A673 (cell line): ENCODE data around the gene ITGB2. TPM values are rescaled to one million over a fixed set of nuclear protein-coding genes. Genes with fewer than 3 reads are reported as not detected.

ENCODE experiments used
- BruUV-seq: library from RNA; stranded (reverse); fragments of 400-500 nt; replicated peaks from 2 replicates; lab custom pipeline; 2021; lab: Mats Ljungman, UMichigan
- CTCF ChIA-PET: fragments of 300-600 bp; sonication (Branson Sonifier 250); formaldehyde crosslinking; loops from one replicate; lab custom pipeline; 2022; ENCODE audit warnings: antibody characterized with exemption; lab: Charles Lee
- POLR2A ChIA-PET: fragments of 300-600 bp; sonication (Branson Sonifier 250); formaldehyde crosslinking; loops from one replicate; lab custom pipeline; 2022; ENCODE audit warnings: antibody characterized with exemption; ENCODE audit not compliant: low non-redundant PET; lab: Charles Lee
- DNase-seq: peaks from one replicate; pipeline ENCODE4 v3.0.0-alpha.2; 2015; ENCODE audit warnings: low spot score
- H3K27ac ChIP-seq: fragments of 200-600 bp; sonication (generic); 2 replicates; pipeline ENCODE4 v1.5.1; 2016; ENCODE audit warnings: mixed run types, low read depth, mild to moderate bottlenecking, mixed read lengths, antibody characterized with exemption, low read length; ENCODE audit not compliant: poor library complexity, severe bottlenecking
- H3K27me3 ChIP-seq: fragments of 200-600 bp; sonication (generic); replicated peaks from 2 replicates; pipeline ENCODE4 v1.6.1; 2017; ENCODE audit warnings: mixed run types, low read depth, mild to moderate bottlenecking, mixed read lengths, antibody characterized with exemption, low read length; ENCODE audit not compliant: insufficient read depth, poor library complexity
- H3K36me3 ChIP-seq: fragments of 200-600 bp; sonication (generic); 2 replicates; pipeline ENCODE4 v1.6.1; 2016; ENCODE audit warnings: mixed run types, mild to moderate bottlenecking, mixed read lengths, antibody characterized with exemption, low read length; ENCODE audit not compliant: insufficient read depth, poor library complexity, severe bottlenecking
- H3K4me1 ChIP-seq: fragments of 200-600 bp; sonication (generic); 2 replicates; pipeline ENCODE4 v1.6.1; 2017; ENCODE audit warnings: mixed run types, mild to moderate bottlenecking, mixed read lengths, antibody characterized with exemption, low read length; ENCODE audit not compliant: insufficient read depth, poor library complexity, severe bottlenecking
- H3K4me3 ChIP-seq: fragments of 200-600 bp; sonication (generic); 2 replicates; pipeline ENCODE4 v1.5.1; 2016; ENCODE audit warnings: low read depth, mixed run types, mild to moderate bottlenecking, mixed read lengths, low read length; ENCODE audit not compliant: poor library complexity, severe bottlenecking
- H3K9me3 ChIP-seq: fragments of 200-600 bp; sonication (generic); 2 replicates; pipeline ENCODE4 v1.6.1; 2016; ENCODE audit warnings: mixed run types, low read depth, mild to moderate bottlenecking, mixed read lengths, antibody characterized with exemption, low read length; ENCODE audit not compliant: poor library complexity, severe bottlenecking
- EZH2 ChIP-seq: fragments of 200-600 bp; sonication (generic); IDR thresholded peaks from 2 replicates; pipeline ENCODE4 v1.6.1; 2017; ENCODE audit warnings: borderline replicate concordance, low read depth, mild to moderate bottlenecking, mixed read lengths, antibody characterized with exemption, low read length; ENCODE audit not compliant: poor library complexity, severe bottlenecking
- intact Hi-C: fragments of 100-400 bp; cut with micrococcal nuclease; formaldehyde crosslinking; loops from one replicate; pipeline ENCODE4 v1.10.0; 2022; ENCODE audit not compliant: unreplicated experiment
- total RNA-seq: library from RNA; stranded (reverse); gene quantifications from 2 replicates; pipeline ENCODE4 v1.2.3, GENCODE V29; 2021
- TF ChIP-seq, protein P1 (sequence below): fragments of 300-800, 200-600 bp; sonication (generic); conservative IDR thresholded peaks from 2 replicates; pipeline ENCODE4 v1.5.1; 2017; ENCODE audit warnings: low read depth, mild to moderate bottlenecking, antibody characterized with exemption, low read length, moderate library complexity, mixed read lengths

The ITGB2 gene
- total RNA-seq, 1 experiment from 2014 or later: 5.0 TPM

GRCh38 chr21:44867999-44868700 is 52.5 kb downstream of the ITGB2 start:
- no peak overlapping the region for H3K4me3 ChIP-seq
- BruUV-seq: no TSS peak
- H3K4me1 ChIP-seq: peaks cover 56% of the 10 kb centered on the region
- H3K36me3 ChIP-seq: peaks cover 26% of the 10 kb centered on the region
- H3K9me3 ChIP-seq: no peaks in the 10 kb centered on the region
- no peak for DNase-seq
- CTCF ChIA-PET: no interaction called here
- POLR2A ChIA-PET: no interaction called here
- peak overlapping the region; percentile 64 for H3K27ac ChIP-seq
- no peaks in the 10 kb centered on the region for H3K27me3 ChIP-seq
- intact Hi-C loops: no loop called here
- no peak for TF ChIP-seq EZH2
- TF ChIP-seq, protein P1, sequence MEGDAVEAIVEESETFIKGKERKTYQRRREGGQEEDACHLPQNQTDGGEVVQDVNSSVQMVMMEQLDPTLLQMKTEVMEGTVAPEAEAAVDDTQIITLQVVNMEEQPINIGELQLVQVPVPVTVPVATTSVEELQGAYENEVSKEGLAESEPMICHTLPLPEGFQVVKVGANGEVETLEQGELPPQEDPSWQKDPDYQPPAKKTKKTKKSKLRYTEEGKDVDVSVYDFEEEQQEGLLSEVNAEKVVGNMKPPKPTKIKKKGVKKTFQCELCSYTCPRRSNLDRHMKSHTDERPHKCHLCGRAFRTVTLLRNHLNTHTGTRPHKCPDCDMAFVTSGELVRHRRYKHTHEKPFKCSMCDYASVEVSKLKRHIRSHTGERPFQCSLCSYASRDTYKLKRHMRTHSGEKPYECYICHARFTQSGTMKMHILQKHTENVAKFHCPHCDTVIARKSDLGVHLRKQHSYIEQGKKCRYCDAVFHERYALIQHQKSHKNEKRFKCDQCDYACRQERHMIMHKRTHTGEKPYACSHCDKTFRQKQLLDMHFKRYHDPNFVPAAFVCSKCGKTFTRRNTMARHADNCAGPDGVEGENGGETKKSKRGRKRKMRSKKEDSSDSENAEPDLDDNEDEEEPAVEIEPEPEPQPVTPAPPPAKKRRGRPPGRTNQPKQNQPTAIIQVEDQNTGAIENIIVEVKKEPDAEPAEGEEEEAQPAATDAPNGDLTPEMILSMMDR: no peak

- TF ChIP-seq, protein P1: no peak
- no peak for TF ChIP-seq EZH2
- H3K27ac ChIP-seq: peak overlapping the region; percentile 64
- H3K4me1 ChIP-seq: peaks cover 56% of the 10 kb centered on the region
- H3K36me3 ChIP-seq: peaks cover 26% of the 10 kb centered on the region
- no peaks in the 10 kb centered on the region for H3K27me3 ChIP-seq
- ChIA-PET POLR2A (no interaction called here), CTCF (no interaction called here)
- BruUV-seq: no TSS peak
- H3K9me3 ChIP-seq: no peaks in the 10 kb centered on the region
- DNase-seq: no peak
- intact Hi-C loops: no loop called here
- H3K4me3 ChIP-seq: no peak overlapping the region
Observed at GRCh38 chr21:44867464-44867863, 53.2 kb downstream of the ITGB2 start.

GRCh38 chr21:44866780-44867179 is 53.9 kb downstream of the ITGB2 start:
- no peak for TF ChIP-seq EZH2
- TF ChIP-seq, protein P1: no peak
- ChIA-PET CTCF (no interaction called here), POLR2A (no interaction called here)
- peak overlapping the region; percentile 64 for H3K27ac ChIP-seq
- no peak overlapping the region for H3K4me3 ChIP-seq
- BruUV-seq: no TSS peak
- no peaks in the 10 kb centered on the region for H3K27me3 ChIP-seq
- no peaks in the 10 kb centered on the region for H3K9me3 ChIP-seq
- peaks cover 26% of the 10 kb centered on the region for H3K36me3 ChIP-seq
- intact Hi-C loops: no loop called here
- peaks cover 50% of the 10 kb centered on the region for H3K4me1 ChIP-seq
- DNase-seq: no peak
